A204.1 (cell line): ENCODE data around the gene MARCHF9.
"Not testable (repeated sequence)": the region's sequence is repeated elsewhere in the genome, so short reads cannot be mapped to it uniquely, and the experiment has no call there.

ENCODE experiments used
- FAIRE-seq: peaks from 2 replicates; lab custom pipeline; 2012; peaks lifted over from hg19 to GRCh38; lab: Jason Lieb, UNC

Gene MARCHF9, protein sequence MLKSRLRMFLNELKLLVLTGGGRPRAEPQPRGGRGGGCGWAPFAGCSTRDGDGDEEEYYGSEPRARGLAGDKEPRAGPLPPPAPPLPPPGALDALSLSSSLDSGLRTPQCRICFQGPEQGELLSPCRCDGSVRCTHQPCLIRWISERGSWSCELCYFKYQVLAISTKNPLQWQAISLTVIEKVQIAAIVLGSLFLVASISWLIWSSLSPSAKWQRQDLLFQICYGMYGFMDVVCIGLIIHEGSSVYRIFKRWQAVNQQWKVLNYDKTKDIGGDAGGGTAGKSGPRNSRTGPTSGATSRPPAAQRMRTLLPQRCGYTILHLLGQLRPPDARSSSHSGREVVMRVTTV

DNA sequence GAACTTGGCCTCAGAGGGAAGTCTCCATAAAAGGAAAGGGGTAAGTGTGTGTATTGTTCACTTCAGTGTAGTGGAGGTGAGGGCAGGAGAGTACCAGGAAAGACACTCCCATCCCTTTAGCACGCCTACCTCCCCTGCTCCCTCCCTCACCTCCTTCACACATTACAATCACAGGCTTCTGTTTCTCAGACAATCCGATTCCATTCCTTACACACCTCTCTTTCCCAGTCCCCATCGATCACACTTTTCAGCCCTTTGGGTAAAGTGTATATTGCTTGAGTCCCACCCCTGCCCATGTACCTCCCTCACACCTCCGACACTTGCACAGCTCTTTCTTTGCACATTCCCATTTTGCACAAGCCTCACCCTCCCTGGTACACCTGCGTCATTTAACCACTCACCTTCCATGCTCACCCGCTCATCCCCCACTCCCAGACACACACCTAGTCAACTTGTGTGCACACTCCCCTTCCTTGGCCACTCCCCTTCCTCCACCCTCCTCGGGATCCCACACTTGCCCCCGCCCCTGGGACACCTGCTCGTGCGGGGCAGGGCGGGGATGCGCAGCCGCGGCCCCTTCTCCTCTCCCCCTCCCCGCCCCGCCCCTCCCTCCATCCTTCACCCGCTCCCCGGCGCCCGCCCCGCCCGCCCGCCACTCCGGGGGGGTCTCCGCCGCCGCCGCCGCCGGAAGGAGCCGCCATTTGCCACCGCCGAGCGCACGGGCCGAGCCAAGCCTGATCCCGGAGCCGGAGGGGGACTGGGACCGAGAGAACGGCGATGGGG lies at the start of gene MARCHF9:
TSS of gene MARCHF9 (plus strand) at position 693 of the 783 bp plus-strand sequence. CDS start 426 bp downstream, outside the sequence.
- no peak for FAIRE-seq

DNA sequence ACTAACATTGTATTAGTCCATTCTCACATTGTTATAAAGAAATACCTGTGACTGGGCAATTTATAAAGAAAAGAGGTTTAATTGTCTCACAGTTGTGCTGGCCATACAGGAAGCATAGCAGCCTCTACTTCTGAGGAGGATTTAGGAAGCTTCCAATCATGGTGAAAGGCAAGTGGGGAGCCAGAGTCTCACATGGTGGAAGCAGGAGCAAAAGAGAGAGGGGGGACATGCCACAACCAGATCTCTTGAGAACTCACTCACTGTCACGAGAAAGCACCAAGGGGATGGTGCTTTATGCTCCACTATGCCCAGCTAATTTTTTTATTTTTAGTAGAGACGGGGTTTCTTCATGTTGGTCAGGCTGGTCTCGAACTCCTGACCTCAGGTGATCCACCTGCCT lies 47.7 kb upstream of the MARCHF9 start:
- FAIRE-seq = no peak

DNA sequence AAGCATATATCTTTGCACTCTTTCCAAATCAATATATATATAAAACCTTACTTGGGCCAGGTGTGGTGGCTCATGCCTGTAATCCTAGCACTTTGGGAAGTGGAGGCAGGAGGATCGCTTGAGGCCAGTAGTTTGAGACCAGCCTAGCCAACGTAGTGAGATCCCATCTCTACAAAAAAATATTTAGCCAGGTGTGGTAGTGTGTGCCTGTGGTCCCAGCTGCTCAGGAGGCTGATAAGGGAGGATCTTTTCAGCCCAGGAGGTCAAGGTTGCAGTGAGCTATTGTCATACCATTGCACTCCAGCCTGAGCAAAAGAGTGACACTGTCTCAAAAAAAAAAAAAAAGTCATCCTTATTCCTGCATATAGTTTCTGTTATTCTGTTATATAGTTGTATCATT lies 46.6 kb upstream of the MARCHF9 start:
- no peak for FAIRE-seq

DNA sequence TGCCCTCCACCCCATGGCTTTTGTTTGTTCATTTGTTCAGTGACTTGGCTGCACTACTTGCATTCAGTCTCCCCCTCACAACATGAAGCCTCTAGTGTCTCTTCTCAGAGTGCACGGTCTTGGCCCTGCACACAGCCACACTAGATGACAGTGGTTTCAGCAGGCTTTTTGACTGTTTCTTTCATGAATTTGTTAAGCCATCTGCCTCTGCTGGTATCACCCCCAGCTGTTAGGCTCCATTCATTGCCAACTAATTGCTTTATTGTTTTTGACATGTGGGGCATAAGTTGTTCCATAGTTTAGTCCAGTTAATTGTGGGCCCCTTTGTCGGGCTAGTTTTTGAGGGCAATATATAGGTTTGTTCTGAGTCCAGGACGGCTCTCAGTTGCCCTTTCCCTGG lies 42.2 kb upstream of the MARCHF9 start:
- FAIRE-seq = no peak

DNA sequence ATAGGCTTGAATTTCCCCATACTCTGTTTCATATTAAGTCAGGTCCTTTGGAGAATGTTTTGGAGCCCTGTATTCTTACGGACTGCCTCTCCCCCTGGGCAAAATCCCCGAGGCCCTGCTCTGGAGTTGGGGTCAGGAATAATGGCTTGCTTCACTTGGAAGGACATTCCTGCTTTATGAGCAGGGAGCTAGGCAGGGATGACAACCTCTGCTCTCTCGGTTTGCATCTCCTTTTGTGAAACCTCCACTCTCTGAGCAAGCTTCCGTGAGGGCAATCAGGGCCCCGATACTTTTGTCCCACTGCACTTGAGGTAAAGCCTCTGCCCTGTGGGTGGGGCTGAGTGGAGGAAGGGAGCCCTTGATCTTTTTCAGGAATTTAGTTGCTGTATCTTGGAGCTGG lies 41.7 kb upstream of the MARCHF9 start:
- FAIRE-seq = no peak

DNA sequence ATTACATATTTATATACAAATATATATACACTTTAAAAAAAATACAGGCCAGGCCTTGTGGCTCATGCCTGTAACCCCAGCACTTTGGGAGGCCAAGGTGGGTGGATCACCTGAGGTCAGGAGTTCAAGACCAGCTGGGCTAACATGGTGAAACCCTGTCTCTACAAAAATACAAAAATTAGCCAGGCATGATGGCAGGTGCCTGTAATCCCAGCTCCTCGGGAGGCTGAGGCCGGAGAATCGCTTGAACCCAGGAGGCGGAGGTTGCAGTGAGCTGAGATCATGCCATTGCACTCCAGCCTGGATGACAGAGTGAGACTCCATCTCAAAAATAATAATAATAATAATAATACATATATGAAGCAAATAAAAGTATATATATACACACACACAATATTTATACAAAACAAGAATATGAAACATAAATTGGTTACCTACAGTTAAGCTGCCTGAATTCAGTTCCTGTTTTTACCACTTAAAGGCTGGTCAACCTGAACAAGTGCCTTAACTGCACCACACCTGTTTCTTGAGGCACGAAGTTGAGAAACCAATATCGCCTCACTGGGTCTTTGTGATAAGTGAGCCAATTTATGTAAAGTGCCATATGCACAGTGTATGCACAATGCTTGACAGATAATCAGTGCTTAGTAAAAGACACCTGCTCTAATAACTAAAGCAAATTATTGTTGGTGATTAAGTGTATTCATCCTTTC lies 39.7 kb upstream of the MARCHF9 start:
- not testable (repeated sequence) for FAIRE-seq

DNA sequence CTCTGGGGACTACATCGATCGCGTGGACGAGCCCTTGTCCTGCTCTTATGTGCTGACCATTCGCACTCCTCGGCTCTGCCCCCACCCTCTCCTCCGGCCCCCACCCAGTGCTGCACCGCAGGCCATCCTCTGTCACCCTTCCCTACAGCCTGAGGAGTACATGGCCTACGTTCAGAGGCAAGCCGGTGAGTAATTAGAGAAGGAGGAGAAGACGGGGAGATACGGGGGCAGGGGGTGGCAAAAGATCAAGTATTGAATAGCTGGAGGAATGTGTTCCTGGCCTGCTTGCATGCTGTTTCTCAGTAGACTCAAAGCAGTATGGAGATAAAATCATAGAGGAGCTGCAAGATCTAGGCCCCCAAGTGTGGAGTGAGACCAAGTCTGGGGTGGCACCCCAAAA lies 39.1 kb upstream of the MARCHF9 start:
- FAIRE-seq = no peak

DNA sequence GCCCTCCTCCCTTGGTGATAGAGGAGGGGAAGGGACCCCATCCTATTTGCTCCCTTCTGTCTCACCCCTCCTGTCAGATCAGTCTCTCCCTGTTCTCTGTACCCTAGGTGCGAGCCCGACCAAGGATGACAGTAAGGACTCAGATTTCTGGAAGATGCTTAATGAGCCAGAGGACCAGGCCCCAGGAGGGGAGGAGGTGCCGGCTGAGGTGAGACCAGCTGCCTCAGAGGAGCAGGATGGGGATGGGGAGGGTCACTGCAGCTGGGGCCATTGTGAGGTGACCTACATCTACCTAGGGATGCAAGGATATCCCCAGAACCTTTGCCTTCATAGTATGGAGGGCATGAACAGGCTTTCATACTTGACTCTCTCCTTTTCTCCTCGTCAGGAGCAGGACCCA lies 38.6 kb upstream of the MARCHF9 start:
- no peak for FAIRE-seq

DNA sequence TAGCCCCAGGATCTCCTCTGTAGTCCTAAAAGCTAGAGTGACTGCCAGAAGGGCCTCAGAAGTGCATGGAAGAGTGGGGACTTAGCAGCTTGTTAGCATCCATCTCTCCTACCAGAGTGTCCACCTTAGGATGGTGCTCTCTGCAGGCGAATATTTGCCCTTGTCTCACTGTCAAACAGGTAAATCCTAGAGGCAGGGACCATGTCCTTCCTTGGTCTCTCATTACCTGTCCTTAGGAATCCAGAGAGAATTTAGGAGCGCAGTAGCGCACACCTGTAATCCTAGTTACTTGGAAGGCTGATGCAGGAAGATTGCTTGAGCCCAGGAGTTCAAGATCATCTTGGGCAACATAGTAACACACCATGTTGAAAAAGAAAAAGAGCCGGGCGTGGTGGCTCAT lies 37.8 kb upstream of the MARCHF9 start:
- no peak for FAIRE-seq

DNA sequence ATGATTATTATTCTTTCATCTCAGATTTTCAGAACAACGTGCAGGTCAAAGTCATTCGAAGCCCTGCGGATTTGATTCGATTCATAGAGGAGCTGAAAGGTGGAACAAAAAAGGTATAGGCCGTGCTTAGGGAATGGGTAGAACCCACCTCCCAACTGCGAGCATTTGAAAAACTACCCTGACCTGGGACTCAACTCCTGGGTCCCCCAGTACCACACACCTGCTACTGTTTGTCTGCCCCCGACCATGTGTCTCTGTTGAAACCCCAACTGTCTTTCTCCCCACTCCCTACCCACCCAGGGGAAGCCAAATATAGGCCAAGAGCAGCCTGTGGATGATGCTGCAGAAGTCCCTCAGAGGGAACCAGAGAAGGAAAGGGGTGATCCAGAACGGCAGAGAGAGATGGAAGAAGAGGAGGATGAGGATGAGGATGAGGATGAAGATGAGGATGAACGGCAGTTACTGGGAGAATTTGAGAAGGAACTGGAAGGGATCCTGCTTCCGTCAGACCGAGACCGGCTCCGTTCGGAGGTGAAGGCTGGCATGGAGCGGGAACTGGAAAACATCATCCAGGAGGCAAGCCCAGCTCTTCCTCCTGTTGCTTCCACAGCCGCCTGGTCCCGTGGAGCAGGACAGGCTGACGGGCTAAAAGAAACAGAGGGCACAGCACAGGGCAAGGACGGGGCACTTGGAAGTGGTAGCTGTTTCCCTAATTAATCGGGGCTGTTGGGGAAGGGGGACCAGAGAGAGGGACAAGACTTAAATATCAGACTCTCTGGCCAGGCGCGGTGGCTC lies 36.9 kb upstream of the MARCHF9 start:
- FAIRE-seq = no peak

DNA sequence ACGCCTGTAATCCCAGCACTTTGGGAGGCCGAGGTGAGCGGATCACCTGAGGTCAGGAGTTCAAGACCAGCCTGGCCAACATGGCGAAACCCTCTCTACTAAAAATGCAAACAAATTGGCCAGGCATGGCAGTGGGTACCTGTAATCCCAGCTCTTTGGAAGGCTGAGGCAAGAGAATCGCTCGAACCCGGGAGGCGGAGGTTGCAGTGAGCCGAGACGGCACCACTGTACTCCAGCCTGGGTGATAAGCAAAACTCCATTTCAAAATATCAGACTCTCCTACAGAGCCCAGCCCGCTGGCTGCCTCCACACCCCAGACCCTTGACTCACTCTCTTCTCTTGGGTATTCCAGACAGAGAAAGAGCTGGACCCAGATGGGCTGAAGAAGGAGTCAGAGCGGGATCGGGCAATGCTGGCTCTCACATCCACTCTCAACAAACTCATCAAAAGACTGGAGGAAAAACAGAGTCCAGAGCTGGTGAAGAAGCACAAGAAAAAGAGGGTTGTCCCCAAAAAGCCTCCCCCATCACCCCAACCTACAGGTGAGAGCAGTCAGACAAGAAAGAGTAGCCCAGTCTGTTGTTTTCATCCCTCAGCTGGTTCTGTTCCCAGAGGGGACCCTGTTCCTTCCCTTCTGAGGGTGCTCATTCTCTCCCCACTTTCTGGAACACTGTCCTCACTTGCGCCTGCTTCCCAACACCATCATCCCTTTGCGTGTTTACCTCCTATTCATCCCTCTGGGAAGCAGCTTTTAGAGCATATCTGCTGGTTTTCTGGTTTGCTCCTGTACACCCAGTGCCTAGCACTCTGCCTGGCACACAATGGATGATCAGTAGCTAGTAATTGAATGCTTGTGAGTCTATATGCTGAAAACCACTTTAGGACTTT lies 36.0 kb upstream of the MARCHF9 start:
- FAIRE-seq = no peak

DNA sequence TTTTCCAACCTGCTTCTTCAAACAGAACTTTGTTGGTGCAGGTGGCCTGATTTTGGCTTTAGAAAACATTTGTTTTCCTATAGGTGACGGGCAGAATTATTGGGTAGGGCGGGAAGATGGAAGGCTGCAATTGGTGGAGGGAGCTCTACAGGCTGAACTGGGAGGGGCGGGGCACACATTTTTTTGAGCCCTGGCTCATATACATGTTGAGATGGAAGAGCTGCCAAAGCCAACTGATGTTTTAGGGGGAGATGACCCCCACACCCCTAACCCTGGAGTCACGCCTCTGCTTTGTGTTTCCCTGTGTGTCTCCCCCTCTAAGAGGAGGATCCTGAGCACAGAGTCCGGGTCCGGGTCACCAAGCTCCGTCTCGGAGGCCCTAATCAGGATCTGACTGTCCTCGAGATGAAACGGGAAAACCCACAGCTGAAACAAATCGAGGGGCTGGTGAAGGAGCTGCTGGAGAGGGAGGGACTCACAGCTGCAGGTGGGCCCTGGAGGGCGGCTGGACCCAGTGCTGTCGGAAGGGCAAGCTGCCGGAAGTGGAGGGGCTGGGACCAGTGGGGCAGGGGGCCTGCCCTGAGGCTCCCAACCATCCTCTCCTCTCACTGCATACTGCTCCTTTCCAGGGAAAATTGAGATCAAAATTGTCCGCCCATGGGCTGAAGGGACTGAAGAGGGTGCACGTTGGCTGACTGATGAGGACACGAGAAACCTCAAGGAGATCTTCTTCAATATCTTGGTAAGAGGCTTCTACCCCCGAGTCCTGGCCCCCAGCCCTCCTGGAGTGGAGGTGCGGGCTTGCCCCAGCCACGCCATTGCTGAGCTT lies 34.9 kb upstream of the MARCHF9 start:
- FAIRE-seq = no peak

DNA sequence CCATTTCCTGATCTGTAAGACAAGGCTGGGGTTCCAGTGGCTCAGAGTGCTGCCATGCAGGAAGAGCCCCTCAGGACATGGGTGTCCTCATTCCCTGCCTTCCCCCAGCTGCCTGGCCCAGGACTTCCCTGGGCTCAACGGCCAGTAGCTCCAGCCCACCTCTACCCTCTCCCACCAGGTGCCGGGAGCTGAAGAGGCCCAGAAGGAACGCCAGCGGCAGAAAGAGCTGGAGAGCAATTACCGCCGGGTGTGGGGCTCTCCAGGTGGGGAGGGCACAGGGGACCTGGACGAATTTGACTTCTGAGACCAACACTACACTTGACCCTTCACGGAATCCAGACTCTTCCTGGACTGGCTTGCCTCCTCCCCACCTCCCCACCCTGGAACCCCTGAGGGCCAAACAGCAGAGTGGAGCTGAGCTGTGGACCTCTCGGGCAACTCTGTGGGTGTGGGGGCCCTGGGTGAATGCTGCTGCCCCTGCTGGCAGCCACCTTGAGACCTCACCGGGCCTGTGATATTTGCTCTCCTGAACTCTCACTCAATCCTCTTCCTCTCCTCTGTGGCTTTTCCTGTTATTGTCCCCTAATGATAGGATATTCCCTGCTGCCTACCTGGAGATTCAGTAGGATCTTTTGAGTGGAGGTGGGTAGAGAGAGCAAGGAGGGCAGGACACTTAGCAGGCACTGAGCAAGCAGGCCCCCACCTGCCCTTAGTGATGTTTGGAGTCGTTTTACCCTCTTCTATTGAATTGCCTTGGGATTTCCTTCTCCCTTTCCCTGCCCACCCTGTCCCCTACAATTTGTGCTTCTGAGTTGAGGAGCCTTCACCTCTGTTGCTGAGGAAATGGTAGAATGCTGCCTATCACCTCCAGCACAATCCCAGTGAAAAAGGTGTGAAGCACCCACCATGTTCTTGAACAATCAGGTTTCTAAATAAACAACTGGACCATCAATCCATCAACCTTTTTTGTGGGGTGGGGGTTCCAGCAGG lies 34.0 kb upstream of the MARCHF9 start:
- no peak for FAIRE-seq

DNA sequence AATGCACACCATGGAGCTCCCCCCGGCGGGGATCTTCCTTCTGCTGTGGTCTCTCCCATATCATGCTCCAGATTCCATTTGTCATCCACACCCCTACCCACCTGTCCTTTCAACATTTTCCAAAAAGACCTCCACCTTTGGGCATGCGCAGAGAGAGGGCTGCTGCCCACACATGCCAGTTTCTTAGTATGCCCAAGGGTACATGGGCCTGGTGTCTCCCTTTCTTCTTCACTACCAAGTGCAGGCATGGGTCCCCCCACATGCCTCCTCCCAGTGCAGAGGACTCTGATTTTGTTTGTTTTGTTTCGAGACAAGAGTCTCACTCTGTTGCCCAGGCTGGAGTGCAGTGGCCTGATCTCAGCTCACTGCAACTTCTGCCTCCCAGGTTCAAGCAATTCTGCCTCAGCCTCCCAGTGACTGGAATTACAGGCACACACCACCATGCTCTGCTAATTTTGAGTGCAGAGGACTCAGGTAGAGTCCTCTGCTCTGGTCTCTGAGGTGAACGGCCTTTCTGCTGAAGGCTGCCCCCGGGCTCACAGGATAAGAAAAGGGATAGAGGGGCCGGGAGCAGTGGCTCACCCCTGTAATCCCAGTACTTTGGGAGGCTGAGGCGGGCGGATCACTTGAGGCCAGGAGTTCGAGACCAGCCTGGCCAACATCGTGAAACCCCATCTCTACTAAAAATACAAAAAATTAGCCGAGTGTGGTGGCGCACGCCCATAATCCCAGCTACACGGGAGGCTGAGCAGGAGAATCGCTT lies 32.9 kb upstream of the MARCHF9 start:
- FAIRE-seq = not testable (repeated sequence)

DNA sequence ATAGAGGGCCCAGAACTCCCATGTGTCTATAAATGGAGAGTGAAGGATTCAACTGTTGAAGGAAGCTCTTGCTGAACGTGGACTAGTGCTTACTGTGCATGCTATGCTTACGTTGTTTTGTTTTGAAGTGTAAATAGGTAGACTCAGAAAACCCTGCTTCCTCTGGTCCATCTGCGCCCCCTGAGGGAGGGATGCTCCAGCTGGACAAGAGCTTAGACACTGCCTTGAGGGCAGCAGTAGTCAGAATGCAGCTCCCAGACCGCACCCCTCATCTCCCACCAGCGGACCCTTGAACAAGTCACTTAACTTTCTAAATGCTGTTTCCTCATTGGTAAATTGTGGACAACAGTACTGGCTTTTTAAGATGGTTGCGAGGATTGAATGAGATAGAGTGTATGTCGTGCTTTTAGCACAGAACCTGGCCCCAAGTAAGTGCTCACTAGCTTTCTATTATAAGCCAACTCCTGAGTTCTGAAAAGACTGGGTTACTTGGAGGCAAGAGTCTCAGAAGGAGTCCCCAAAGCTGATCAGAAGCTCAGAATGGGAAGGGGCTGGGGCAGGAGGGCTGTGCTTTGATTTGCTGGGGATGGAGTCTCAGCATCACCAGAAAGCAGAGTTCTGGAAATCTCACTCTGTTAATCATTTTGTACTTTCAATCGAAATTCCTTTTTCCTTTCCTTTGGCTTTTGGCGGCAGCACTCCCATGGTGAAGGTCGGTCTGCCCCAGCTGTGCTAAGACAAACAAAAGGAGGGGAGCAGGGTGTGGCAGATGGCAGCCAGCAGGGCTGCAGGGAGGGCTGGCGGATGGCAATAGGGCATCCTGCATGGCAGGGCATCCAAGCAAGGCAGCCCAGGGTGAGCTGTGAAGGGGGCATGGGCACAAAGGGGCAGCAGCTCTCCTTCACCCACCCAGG lies 31.9 kb upstream of the MARCHF9 start:
- no peak for FAIRE-seq

DNA sequence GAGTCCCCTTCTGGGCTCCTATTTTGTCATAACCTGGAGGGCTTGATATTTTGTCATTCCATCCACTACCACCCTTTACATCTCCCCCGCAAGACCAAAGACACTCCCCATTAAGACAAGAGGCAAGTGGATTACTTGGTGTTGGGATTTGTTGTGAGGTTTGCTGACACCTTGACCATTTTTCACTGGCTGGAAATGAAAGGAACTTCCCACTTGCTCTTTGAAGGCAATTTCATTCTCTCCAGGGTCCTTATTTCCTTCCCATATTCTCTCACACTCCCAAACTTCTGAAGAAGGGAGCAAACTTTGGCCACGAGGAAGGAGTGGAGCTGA lies 31.3 kb upstream of the MARCHF9 start:
- no peak for FAIRE-seq
